Smooth muscle cell (in vitro differentiated cells): ENCODE data around the gene GRM3. TPM values are rescaled to one million over a fixed set of nuclear protein-coding genes. Genes with fewer than 3 reads are reported as not detected.
A peak's percentile ranks its signal among the peaks of the same experiment; 100 is the strongest.

ENCODE experiments used
- DNase-seq: peaks from one replicate; lab custom pipeline; 2025; ENCODE audit not compliant: unreplicated experiment; lab: John Stamatoyannopoulos, UW
- H2AFZ ChIP-seq: fragments of 200-600 bp; sonication (generic); 2 replicates; pipeline ENCODE4 v1.6.0; 2016; ENCODE audit warnings: antibody characterized with exemption, low read depth, mild to moderate bottlenecking
- H3F3A ChIP-seq: fragments of 200-600 bp; sonication (generic); 2 replicates; pipeline ENCODE4 v1.6.0; 2017; ENCODE audit warnings: antibody characterized with exemption, low read depth
- H3K27ac ChIP-seq: fragments of 200-600 bp; sonication (generic); 2 replicates; pipeline ENCODE4 v1.5.1; 2016; ENCODE audit warnings: low read depth, mild to moderate bottlenecking
- H3K27me3 ChIP-seq: fragments of 200-600 bp; sonication (generic); 2 replicates; pipeline ENCODE4 v1.6.1; 2016; ENCODE audit warnings: low read depth, mild to moderate bottlenecking
- H3K36me3 ChIP-seq: fragments of 200-600 bp; sonication (generic); 2 replicates; pipeline ENCODE4 v1.5.1; 2016; ENCODE audit warnings: low read depth
- H3K4me1 ChIP-seq: fragments of 200-600 bp; sonication (generic); 2 replicates; pipeline ENCODE4 v1.5.1; 2016; ENCODE audit warnings: low read depth
- H3K4me2 ChIP-seq: fragments of 200-600 bp; sonication (generic); 2 replicates; pipeline ENCODE4 v1.6.0; 2016; ENCODE audit warnings: mild to moderate bottlenecking
- H3K4me3 ChIP-seq: fragments of 200-600 bp; sonication (generic); 2 replicates; pipeline ENCODE4 v1.5.1; 2016; ENCODE audit warnings: mild to moderate bottlenecking
- H3K79me2 ChIP-seq: fragments of 200-600 bp; sonication (generic); 2 replicates; pipeline ENCODE4 v1.6.0; 2016; ENCODE audit warnings: low read depth, mild to moderate bottlenecking
- H3K9ac ChIP-seq: fragments of 200-600 bp; sonication (generic); 2 replicates; pipeline ENCODE4 v1.6.0; 2016; ENCODE audit warnings: low read depth
- H3K9me3 ChIP-seq: fragments of 200-600 bp; sonication (generic); replicated peaks from 2 replicates; pipeline ENCODE4 v1.5.1; 2016; ENCODE audit warnings: low read depth
- H4K20me1 ChIP-seq: fragments of 200-600 bp; sonication (generic); 2 replicates; pipeline ENCODE4 v1.6.0; 2016; ENCODE audit warnings: low read depth
- CTCF ChIP-seq: fragments of 200-600 bp; sonication (generic); IDR thresholded peaks from 2 replicates; pipeline ENCODE4 v1.5.1; 2017; ENCODE audit warnings: borderline replicate concordance, mild to moderate bottlenecking, antibody characterized with exemption; ENCODE audit not compliant: insufficient read depth, poor library complexity, severe bottlenecking
- WGBS: methylation state at CpG from one replicate; pipeline ENCODE4 v1.1.7; 2016; ENCODE audit warnings: low lambda C conversion rate; 5-methylcytosine and 5-hydroxymethylcytosine counted together
- polyA plus RNA-seq: library from polyadenylated mRNA; unstranded; fragments of >200 nt; fragmentation: Nextera tagmentation; extraction: Ambion mirVana; gene quantifications from 2 replicates; pipeline ENCODE4 v1.2.1, GENCODE V29; 2016
- total RNA-seq: library from RNA; depleted of rRNA; stranded (reverse); fragments of >200 nt; gene quantifications from 2 replicates; pipeline ENCODE4 v1.2.3, GENCODE V29; 2014

The GRM3 gene
- total and polyA plus RNA-seq, 2 experiments from 2014 or later: 0.35 TPM; not detected in 1

- H3K27ac ChIP-seq: no peak overlapping the region
- H3K9me3 ChIP-seq: no peaks in the 10 kb centered on the region
- H2AFZ ChIP-seq: no peak overlapping the region
- H3K9ac ChIP-seq: no peak overlapping the region
- no peak overlapping the region for H3K4me2 ChIP-seq
- H3K4me3 ChIP-seq: no peak overlapping the region
- H3K79me2 ChIP-seq: no peaks in the 10 kb centered on the region
- no peak for TF ChIP-seq CTCF
- H3F3A ChIP-seq: no peaks in the 10 kb centered on the region
- H4K20me1 ChIP-seq: no peaks in the 10 kb centered on the region
- no peak for DNase-seq
- H3K4me1 ChIP-seq: no peaks in the 10 kb centered on the region
- H3K27me3 ChIP-seq: no peaks in the 10 kb centered on the region
- WGBS: 97% methylated on average over 2 of the region's 2 CpGs
- H3K36me3 ChIP-seq: peaks cover 21% of the 10 kb centered on the region
Measured at GRCh38 chr7:86898171-86898570, 254.5 kb downstream of the GRM3 start.

GRCh38 chr7:86900886-86901285 is 257.2 kb downstream of the GRM3 start:
- H3K4me3 ChIP-seq: no peak overlapping the region
- no peaks in the 10 kb centered on the region for H3K79me2 ChIP-seq
- DNase-seq: no peak
- H3K9me3 ChIP-seq: no peaks in the 10 kb centered on the region
- H3F3A ChIP-seq: no peaks in the 10 kb centered on the region
- H4K20me1 ChIP-seq: peaks cover 5% of the 10 kb centered on the region
- peaks cover 11% of the 10 kb centered on the region for H3K36me3 ChIP-seq
- no peak for TF ChIP-seq CTCF
- H3K9ac ChIP-seq: no peak overlapping the region
- H2AFZ ChIP-seq: no peak overlapping the region
- no peaks in the 10 kb centered on the region for H3K27me3 ChIP-seq
- no peaks in the 10 kb centered on the region for H3K4me1 ChIP-seq
- H3K27ac ChIP-seq: no peak overlapping the region
- H3K4me2 ChIP-seq: no peak overlapping the region

- Histone ChIP-seq H3K36me3 (no peaks in the 10 kb centered on the region), H3K9ac (no peak overlapping the region), H3K79me2 (no peaks in the 10 kb centered on the region), H3K4me2 (no peak overlapping the region), H4K20me1 (peaks cover 5% of the 10 kb centered on the region), H3F3A (no peaks in the 10 kb centered on the region), H3K4me3 (no peak overlapping the region), H3K4me1 (no peaks in the 10 kb centered on the region), H3K9me3 (no peaks in the 10 kb centered on the region), H3K27ac (no peak overlapping the region), H2AFZ (no peak overlapping the region), H3K27me3 (no peaks in the 10 kb centered on the region)
- TF ChIP-seq CTCF: peak; percentile 38
- no peak for DNase-seq
- 47% methylated on average over 3 of the region's 3 CpGs for WGBS
Measured at GRCh38 chr7:86904949-86905834, 261.5 kb downstream of the GRM3 start.

- 74% methylated on average over 1 of the region's 1 CpG for WGBS
- no peaks in the 10 kb centered on the region for H3F3A ChIP-seq
- TF ChIP-seq CTCF: no peak
Measured at GRCh38 chr7:86908948-86909347, 265.2 kb downstream of the GRM3 start.

More at GRCh38 chr7:86908948-86909347, 265.2 kb downstream of the GRM3 start:
- H3K79me2 ChIP-seq: no peaks in the 10 kb centered on the region
- no peaks in the 10 kb centered on the region for H3K9me3 ChIP-seq
- no peak overlapping the region for H3K4me2 ChIP-seq
- no peak overlapping the region for H3K9ac ChIP-seq
- DNase-seq: no peak
- no peak overlapping the region for H3K27ac ChIP-seq
- peaks cover 3% of the 10 kb centered on the region for H4K20me1 ChIP-seq
- no peak overlapping the region for H2AFZ ChIP-seq
- no peaks in the 10 kb centered on the region for H3K4me1 ChIP-seq
- no peak overlapping the region for H3K4me3 ChIP-seq
- H3K27me3 ChIP-seq: no peaks in the 10 kb centered on the region
- no peaks in the 10 kb centered on the region for H3K36me3 ChIP-seq
